ENCODE results near the gene TBCA.
"Not testable (repeated sequence)": the region's sequence is repeated elsewhere in the genome, so short reads cannot be mapped to it uniquely, and the experiment has no call there.

TBCA gene

DNA sequence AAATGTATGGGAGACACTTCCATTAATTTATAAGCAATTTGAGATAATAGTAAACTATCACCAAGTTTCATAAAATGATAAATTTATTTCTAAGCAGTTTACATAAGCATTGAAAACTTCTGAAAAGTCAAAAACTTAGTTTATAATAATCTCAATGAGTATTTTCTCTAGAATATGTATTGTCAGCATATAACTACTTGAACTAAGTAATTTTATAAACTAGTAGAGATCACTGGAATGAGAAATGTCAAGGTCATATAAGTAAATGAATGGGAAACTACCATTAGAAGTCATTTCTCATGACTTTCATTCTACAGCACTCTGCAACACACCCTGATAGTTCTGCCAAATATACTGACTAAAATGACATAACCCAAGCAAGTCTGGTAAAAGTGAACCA lies 3.4 kb downstream of the TBCA start:
- DNase-seq (ENCODE audit: low spot score), result no peak

DNA sequence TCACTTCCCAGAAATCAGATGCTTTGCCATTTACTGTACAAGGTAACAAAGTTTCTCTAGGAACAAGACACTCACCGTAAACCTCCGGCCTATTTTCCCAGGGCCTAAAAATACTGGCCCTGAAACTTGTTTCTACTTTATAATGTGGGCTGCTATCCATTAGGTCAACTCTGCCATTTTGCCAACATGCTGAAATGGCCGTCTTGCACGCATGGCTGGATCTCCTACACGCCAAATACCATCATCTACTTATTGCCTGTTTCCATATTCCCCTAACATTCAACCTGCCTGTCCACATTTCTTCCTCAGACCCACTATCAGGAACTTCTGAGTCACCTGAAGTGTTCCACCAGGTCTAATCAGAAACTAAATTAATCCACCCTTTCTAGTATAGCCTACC lies 4.7 kb downstream of the TBCA start:
- no peak for DNase-seq (ENCODE audit: low spot score)

GRCh38 chr5:77770293-77771005 lies 5.7 kb downstream of the TBCA start:
- no peak for DNase-seq (ENCODE audit: low spot score)

DNA sequence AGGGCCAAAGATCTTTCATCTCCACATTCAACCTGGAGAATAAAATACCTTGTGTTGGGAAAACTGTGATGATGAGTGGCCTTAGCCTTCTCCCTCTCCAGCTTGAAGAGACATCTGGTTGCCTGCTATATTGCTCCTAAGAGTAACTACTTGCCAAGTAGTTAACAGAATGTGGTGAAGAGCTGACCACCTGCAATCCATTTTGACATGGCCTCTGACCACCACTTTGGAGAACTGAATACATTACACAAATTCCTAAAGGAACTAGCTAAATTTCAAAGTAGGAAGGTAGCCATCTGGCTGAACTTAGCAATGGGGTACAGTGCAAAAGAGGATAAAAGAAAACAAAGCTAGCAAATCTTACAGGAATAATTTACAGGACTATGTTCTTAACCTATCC lies 7.2 kb downstream of the TBCA start:
- no peak for DNase-seq (ENCODE audit: low spot score)

GRCh38 chr5:77767301-77767700 lies 8.8 kb downstream of the TBCA start:
- DNase-seq (ENCODE audit: low spot score), result no peak

DNA sequence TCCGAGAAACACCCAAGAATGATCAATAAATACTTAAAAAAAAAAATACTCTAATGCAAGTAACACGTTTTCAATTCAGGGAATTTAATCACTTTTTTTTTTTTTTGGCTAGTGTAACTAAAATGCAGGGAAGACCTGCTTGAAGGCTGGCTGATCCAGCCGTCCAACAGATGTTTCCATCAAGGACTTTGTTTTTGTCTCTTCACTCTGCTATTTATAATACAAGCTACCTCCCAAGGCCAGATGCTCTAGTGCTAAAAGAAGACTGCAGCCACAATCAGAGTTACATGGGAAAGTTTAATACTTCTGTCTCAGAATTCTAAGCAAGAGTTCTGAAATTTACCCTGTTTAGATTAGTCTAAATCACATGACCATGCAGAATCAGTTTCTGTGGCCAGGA lies 14.5 kb downstream of the TBCA start:
- no peak for DNase-seq (ENCODE audit: low spot score)

DNA sequence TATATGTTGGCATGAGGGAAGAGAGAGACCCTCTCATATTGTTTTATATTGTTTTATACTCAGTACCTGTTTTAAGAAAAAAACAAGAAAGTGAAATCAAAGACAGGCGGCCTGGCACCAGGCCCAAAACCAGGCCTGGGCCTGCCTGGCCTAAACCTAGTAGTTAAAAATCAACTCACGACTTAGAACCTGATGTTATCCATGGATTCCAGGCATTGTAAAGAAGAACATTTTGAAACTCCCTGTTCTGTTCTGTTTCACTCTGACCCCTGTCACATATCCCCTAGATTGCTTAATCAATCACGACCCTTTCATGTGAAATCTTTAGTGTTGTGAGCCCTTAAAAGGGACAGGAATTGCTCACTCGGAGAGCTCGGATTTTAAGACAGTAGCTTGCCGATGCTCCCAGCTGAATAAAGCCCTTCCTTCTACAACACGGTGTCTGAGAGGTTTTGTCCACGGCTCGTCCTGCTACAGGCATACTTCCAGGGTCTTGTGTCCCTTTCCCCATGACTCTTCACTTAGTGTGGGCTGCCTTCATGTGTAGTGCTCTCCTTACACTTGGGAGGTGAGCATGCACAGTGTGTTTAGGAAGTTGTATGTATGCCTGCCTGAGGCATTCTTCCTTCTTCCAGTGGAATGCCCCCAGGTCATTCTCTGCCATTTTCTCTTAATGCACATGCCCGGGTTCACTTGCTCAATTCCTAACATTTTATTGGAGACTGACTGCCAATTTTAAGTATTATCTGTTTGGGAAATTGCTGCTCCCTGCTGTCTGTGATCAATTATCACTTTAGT lies 17.8 kb downstream of the TBCA start:
- DNase-seq (ENCODE audit: low spot score), result no peak

- DNase-seq (ENCODE audit: low spot score), result no peak
These were observed 24.7 kb downstream of the TBCA start for GRCh38 chr5:77751328-77752023.

GRCh38 chr5:77750928-77751327 lies 25.2 kb downstream of the TBCA start:
- DNase-seq (ENCODE audit: low spot score), result not testable (repeated sequence)

- DNase-seq (ENCODE audit: low spot score), result no peak
These were observed 28.0 kb downstream of the TBCA start for GRCh38 chr5:77748160-77748559.

DNA sequence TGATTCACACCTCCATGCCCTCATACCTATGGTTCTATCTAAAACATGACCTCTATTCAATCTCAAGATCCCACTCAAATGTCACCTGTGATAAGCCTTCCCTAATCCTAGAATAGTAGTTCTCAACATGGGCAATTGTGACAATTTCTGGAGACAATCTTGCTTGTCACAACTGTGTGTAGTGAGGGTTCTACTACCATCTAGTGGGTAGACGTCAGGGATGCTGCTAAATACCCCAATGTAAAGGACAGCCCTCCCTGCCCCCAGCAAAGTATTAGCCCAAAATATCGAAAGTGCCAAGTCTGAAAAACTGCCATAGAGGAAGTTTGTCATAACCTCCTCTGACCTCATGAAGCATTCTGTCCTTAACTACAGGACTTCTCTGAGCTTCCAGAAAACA lies 32.0 kb downstream of the TBCA start:
- DNase-seq (ENCODE audit: low spot score), result no peak

- no peak for DNase-seq (ENCODE audit: low spot score)
These were observed 33.0 kb downstream of the TBCA start for GRCh38 chr5:77743181-77743580.

- DNase-seq (ENCODE audit: low spot score), result no peak
These were observed 34.5 kb downstream of the TBCA start for GRCh38 chr5:77741608-77742007.

GRCh38 chr5:77734885-77735284 lies 41.3 kb downstream of the TBCA start:
- no peak for DNase-seq (ENCODE audit: low spot score)

DNA sequence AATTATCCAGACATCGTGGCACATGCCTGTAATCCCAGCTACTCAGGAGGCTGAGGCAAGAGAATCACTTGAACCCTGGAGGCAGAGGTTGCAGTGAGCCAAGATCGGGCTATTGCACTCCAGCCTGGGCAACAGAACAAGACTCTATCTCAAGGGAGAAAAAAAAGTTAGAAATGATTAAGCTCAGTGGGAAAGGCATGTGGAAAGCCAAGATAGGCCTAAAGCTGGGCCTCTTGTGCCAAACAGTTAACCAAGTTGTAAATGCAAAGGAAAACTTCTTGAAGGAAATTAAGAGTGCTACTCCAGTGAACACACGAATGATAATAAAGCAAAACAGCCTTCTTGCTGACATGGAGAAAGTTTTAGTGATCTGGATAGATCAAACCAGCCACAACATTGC lies 43.0 kb downstream of the TBCA start:
- no peak for DNase-seq (ENCODE audit: low spot score)

DNA sequence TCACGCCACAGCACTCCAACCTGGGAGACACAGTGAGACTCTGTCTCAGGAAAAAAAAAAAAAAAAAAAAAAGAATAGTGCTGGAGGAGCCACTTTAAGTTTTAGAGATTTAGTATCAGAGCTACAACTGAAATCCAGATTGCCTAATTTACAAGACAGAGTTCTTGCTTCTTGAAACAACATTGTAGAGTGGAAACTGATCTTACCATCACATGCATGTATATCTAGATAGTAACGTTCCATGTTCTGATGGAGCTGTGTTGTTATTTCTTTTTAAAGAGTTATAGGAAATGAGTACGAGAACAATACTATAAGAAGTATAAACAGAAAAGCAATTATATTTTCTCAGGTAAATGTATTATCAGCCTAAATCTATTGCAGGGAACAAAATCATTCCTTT lies 48.9 kb downstream of the TBCA start:
- DNase-seq (ENCODE audit: low spot score), result no peak

DNA sequence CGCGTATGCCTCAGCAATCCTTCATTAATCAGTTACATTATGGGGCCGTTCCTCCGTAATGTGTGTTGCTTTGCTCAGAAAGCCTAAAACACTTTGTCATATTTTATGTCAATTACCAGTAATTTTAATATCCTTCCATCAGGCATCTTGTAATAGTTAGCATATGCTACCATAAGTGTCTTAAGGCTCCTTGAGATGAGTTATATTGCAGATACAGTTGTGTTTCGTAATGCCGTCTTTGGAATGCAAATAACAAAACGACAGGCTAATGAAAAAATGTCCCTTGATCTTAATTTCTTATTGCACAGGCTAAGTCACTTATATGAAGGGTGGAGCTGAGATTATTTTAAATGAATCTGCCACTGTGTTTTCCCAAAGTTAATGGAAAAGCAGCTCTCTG lies 50.5 kb downstream of the TBCA start:
- peak; percentile 10 for DNase-seq (ENCODE audit: low spot score)

DNA sequence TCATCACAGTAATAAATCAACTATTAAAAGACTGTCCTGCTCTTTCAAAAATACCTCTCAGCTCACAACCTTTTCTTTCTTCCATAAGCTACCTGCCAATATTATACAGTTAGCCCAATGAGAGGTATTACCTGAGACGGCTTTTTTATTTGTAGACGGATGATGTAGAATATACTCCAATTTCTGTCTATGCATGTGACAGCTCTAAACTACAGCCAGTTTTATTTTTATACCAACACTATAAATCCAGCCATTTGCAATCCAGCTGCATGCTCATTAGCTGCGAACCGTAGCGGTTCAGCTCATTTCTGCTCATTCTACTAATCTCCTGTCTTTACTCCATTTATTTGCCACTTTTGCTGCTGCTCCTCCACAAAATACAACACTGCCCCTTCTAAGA lies 51.2 kb downstream of the TBCA start:
- no peak for DNase-seq (ENCODE audit: low spot score)

DNA sequence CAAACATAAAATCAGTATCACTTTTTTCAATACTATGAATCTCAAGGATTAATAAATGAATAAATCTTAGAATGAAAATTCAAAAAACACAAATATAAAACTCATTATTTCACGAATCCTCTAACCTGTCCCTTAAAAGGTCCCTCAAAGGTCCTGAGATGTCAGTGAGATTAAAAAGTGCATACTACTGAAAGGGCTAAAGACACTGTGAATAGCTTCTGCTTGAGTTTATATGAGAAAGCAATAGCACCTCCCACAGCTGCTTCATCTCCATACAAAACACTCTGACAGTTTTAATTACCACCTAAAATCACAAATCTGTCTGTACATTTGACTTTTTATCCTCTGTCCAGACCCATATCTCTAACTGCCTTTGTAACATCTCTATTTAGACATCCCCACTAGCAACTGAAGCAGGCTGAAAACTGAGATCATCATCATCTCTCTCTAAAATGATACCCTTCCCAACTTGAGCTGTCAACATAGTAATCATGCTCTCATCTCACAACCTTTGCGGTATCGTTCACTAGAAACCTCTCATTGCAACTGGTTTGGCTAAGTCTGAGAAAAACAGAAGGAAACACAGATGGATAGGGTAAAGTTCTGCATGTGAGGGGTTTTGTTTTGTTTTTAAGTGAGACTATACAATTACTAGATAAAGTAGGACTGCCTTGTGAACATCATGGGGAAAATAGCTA lies 56.3 kb downstream of the TBCA start:
- no peak for DNase-seq (ENCODE audit: low spot score)

- DNase-seq (ENCODE audit: low spot score), result no peak
These were observed 57.1 kb downstream of the TBCA start for GRCh38 chr5:77718934-77719610.

DNA sequence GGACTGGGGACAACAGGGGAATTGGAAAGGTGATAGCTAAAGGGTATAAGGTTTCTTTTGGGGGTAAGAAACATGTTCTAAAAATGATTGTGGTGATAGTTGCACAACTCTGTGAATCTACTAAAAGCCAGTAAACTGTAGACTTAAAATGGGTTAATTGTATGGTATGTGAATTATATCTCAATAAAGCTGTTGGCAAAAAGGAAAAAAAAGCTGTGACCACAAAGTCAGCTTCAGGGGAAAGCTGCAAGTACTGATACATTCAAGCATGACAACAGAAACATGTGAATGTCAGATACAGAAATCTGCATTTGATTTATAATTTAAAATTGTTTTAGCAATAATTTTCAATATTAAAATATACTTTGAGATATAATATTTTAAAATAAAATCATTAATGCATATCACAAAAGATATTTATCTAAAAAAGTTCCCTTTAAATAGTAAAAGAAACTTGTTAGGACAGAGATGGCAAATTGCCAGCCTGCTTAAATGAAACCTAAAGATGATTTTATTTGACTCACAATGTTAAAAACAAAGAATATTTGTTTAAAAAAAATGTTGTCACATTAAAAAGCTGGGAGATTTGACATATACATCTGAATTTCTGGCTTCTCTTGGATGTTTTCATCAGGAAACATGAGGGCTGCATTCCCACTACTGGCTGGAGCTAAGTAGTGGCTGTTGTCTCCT lies 66.0 kb downstream of the TBCA start:
- DNase-seq (ENCODE audit: low spot score), result no peak

All from GM03348 (cell line).